GM21381 (cell line): ENCODE measurements around the gene TFDP3.

ENCODE experiments used
- ATAC-seq: cut with Tn5 transposase; IDR thresholded peaks from one replicate; pipeline ENCODE4 v1.9.1; 2021; ENCODE audit warnings: mild to moderate bottlenecking, moderate library complexity; ENCODE audit not compliant: unreplicated experiment

Gene TFDP3

DNA sequence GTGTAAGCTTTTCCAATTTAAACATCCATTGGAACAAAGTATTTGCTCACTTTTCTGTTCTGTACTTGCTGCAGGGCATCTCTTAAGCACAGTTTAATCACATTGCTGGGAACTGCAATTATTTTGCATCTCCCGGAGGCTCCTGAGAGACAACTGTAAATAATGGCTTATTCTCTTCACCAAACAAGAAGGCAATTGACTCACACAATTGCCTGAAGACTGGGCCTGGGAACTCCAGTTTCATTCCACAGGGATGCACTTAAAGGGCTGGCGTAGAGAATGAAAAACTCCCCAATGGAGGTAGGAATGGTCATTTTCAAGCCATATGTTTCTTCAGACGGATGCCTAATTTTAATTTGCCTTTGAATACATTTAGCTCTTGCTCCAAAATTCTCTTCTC is 29.5 kb downstream of the TFDP3 start:
- ATAC-seq, result no peak

GRCh38 chrX:133185938-133186337 is 32.2 kb downstream of the TFDP3 start:
- ATAC-seq, result no peak

DNA sequence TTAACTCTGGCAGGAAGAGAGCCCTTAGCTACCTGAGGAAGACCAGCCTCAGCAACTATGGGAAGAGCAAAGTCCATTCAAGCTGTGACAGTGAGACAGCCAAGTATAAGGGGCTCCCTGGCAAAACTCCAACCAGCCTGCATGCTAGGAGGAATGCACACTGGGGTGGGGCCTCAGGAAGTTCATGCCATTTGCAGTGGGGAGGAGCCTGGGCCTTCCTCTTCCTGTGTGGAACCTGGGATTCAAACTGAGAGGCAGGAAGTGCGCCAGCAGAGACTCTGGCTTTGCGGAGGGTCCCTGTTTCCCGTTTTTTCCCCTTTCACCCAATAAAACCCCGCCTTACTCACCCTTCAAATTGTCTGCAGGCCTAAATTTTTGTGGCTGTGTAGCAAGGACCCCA is 33.0 kb downstream of the TFDP3 start:
- no peak for ATAC-seq

- ATAC-seq, result no peak
These were observed 34.3 kb downstream of the TFDP3 start for GRCh38 chrX:133183806-133184205.

- no peak for ATAC-seq
These were observed 38.7 kb downstream of the TFDP3 start for GRCh38 chrX:133179500-133179899.

- no peak for ATAC-seq
These were observed 41.0 kb downstream of the TFDP3 start for GRCh38 chrX:133177202-133177601.

DNA sequence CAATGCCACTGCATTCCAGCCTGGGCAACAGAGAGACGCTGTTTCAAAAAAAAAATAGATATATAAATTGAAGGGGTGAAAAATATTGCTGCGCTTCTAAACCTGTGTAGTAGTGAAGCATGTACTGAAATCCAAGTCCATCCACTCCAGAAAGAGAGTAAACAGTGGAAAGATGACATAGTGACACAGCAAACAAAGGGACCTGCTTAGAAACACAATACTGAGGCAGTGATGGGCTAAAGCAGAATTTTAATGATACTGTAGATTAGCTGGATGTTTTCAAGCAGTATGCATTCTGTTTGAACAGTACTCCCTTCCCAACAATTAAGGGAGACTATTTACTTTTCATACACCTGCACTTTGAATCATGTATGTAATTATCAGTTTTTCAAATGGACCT is 42.5 kb downstream of the TFDP3 start:
- ATAC-seq, result no peak

GRCh38 chrX:133175162-133175561 is 43.0 kb downstream of the TFDP3 start:
- ATAC-seq, result no peak

DNA sequence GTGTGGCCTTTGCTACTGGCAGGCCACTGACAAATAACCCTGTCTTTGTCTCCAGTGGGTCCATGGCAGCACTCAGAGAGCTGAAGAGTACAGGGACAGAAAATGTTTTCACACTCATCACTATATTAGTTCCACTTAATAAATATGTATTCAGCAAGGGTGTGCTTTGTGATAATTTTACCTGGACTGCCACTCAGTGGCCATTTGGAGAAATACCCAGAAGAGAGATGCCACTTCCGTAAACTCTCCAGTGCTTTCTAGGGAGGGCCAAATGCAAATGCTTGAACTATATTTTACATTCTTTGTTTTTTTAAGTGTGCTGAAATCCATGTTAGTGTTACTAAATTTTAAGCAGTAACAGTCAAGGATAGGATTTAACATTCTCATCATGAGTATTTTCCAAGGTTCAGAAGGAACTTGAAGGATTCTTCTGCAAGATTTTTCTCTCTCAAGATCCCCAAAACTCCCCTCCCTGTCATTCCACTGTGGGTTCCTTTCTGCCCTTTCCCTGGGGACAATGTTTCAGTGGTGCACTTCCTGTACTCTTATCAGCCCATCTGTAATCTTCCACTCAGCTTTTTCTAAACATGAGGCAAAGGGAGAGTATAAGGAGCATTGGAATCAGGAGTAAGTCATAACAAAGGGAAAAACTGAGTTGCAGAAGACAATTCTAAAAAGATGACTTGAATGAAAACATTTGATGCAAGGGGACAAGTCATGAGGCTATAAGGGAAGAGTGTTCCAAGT is 46.0 kb downstream of the TFDP3 start:
- ATAC-seq, result no peak
